Measurements from ENCODE around the gene KHDC4. TPM values are rescaled to one million over a fixed set of nuclear protein-coding genes. Genes with fewer than 3 reads are reported as not detected.

KHDC4 gene
- total RNA-seq, 1 donor from 2014 or later = 92.2 TPM

DNA sequence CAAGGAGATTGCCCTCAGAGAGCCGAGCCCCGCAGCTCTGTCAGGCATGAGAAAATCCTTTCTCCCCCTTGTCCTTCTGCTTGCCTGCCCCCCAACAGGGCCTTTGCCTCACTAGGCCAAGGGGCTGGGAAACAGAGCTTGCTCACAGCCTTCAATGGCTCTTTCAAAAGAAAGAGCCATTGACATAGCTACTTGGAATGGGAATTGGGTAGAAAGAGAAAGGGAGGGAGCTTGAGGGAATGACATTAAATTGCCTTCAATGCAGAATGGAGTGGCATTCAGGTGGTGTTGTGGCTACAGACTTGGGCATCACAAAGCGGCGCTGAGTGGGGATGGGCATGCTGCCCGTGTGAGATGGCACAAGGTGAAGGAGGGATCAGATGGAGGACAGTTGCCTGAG lies 61.7 kb downstream of the KHDC4 start:
- DNase-seq = no peak
- H3K27me3 Mint-ChIP-seq = no peaks in the 10 kb centered on the region
- peaks cover 15% of the 10 kb centered on the region for H3K36me3 Mint-ChIP-seq (ENCODE audit: low read depth)
- H3K27ac Mint-ChIP-seq = no peak overlapping the region
- intact Hi-C loops (cut with micrococcal nuclease) = no loop called here
- no peak overlapping the region for H3K4me3 Mint-ChIP-seq
- H3K9me3 Mint-ChIP-seq = no peaks in the 10 kb centered on the region
- H3K4me1 Mint-ChIP-seq = peaks cover 3% of the 10 kb centered on the region

DNA sequence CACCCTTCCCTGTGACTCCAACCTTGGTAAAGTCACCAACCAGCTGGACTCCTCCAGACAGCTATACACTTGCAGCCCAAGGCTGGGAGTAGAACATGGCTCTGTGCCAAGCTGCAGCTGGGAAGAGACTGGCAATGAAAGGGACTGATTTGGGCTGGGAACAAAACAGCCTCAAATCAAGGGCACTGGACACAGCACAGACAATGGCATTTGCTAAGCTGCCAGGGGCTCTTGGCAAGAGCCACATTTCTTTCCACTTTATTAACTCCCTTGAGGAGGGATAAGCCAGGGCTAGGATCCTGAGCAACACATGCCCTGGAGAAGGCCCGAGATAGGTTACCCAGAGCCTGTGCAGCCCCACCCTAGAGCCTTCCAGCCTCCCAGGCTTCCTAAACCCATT lies 62.8 kb downstream of the KHDC4 start:
- Mint-ChIP-seq H3K9me3 (no peaks in the 10 kb centered on the region), H3K36me3 (ENCODE audit: low read depth) (peaks cover 15% of the 10 kb centered on the region), H3K27me3 (no peaks in the 10 kb centered on the region), H3K27ac (no peak overlapping the region), H3K4me3 (no peak overlapping the region), H3K4me1 (peaks cover 5% of the 10 kb centered on the region)
- no peak for DNase-seq
- intact Hi-C loops (cut with micrococcal nuclease) = no loop called here

DNA sequence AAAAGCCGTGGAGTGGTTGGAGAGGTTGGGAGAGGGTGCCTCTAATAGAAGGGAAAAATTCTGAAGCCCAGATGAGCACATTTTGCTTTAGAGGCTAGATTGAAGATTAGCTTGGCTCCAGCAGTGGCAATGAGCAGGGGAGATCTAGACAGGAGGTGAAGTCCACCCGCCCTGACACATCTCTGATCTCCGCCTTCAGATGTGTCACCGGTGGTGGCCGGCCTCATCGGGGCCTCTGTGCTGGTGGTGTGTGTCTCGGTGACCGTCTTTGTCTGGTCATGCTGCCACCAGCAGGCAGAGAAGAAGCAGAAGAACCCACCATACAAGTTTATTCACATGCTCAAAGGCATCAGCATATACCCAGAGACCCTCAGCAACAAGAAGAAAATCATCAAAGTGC lies 66.4 kb downstream of the KHDC4 start:
- no peaks in the 10 kb centered on the region for H3K9me3 Mint-ChIP-seq
- peaks cover 5% of the 10 kb centered on the region for H3K4me1 Mint-ChIP-seq
- no peak overlapping the region for H3K4me3 Mint-ChIP-seq
- intact Hi-C loops (cut with micrococcal nuclease) = no loop called here
- no peak overlapping the region for H3K27ac Mint-ChIP-seq
- H3K27me3 Mint-ChIP-seq = no peaks in the 10 kb centered on the region
- no peak for DNase-seq
- peaks cover 13% of the 10 kb centered on the region for H3K36me3 Mint-ChIP-seq (ENCODE audit: low read depth)

DNA sequence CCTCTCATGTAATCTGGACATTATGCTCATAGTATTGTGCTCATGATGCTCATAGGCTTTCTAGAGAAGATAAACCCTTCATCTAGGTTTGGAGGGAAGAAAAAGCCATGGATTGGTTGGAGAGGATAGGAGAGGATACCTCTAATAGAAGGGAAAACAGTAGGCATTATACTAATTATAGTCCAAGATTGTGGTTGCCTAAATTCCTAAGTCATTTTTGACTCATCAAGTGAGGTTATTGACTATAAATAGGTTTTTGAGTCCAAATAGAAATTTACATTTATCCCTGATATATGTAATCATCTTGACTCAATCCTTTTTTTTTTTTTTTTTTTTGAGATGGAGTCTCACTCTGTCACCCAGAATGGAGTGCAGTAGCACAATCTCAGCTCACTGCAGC lies 69.8 kb downstream of the KHDC4 start:
- H3K27ac Mint-ChIP-seq = no peak overlapping the region
- H3K36me3 Mint-ChIP-seq (ENCODE audit: low read depth) = peaks cover 15% of the 10 kb centered on the region
- no peaks in the 10 kb centered on the region for H3K27me3 Mint-ChIP-seq
- H3K9me3 Mint-ChIP-seq = no peaks in the 10 kb centered on the region
- no peak overlapping the region for H3K4me3 Mint-ChIP-seq
- peaks cover 24% of the 10 kb centered on the region for H3K4me1 Mint-ChIP-seq
- intact Hi-C loops (cut with micrococcal nuclease) = no loop called here
- DNase-seq = no peak

Other genes with a start within 250 kb of the KHDC4 start
- 64.3 and 65.1 TPM in 2 replicates for gene YY1AP1, start 245.6 kb downstream of the KHDC4 start, total RNA-seq
- gene DAP3, start 245.3 kb downstream of the KHDC4 start, total RNA-seq = 193 and 201 TPM in 2 replicates
- 63.2 and 64.0 TPM in 2 replicates for gene GON4L, start 77.2 kb downstream of the KHDC4 start, total RNA-seq
- gene SYT11, start 74.8 kb downstream of the KHDC4 start, total RNA-seq = 17.8 and 18.5 TPM in 2 replicates
- gene RIT1, start 23.1 kb downstream of the KHDC4 start, total RNA-seq = 17.9 and 21.7 TPM in 2 replicates
- not detected in 2 replicates for gene RXFP4, start 7.2 kb upstream of the KHDC4 start, total RNA-seq
- gene ARHGEF2, start 44.1 kb upstream of the KHDC4 start, total RNA-seq = 189 and 198 TPM in 2 replicates
- gene SSR2, start 86.5 kb upstream of the KHDC4 start, total RNA-seq = 175 and 176 TPM in 2 replicates
- 64.3 and 65.0 TPM in 2 replicates for gene UBQLN4, start 119.4 kb upstream of the KHDC4 start, total RNA-seq
- gene LAMTOR2, start 120.4 kb upstream of the KHDC4 start, total RNA-seq = 69.9 and 73.0 TPM in 2 replicates
- not detected in 2 replicates for gene RAB25, start 126.7 kb upstream of the KHDC4 start, total RNA-seq
- 0.24 and 0.84 TPM in 2 replicates for gene MEX3A, start 148.1 kb upstream of the KHDC4 start, total RNA-seq
- gene LMNA, start 180.3 kb upstream of the KHDC4 start, total RNA-seq = 105 and 110 TPM in 2 replicates
- 12.1 and 12.7 TPM in 2 replicates for gene SEMA4A, start 219.2 kb upstream of the KHDC4 start, total RNA-seq

Measured in activated CD4-positive, alpha-beta T cell treated with anti-CD3 and anti-CD28 coated beads, Interleukin-2, amount 10 ng/mL, durations not matched to agents 24 days and 14 days (primary cell).